Effector memory CD8-positive, alpha-beta T cell (primary cell): Measurements from ENCODE around the gene PRUNE2.

Experiments used
- ATAC-seq: fragments of 150-1000 bp; cut with Tn5 transposase; replicated peaks from 2 replicates; pipeline ENCODE4 v1.10.0; 2021; ENCODE audit warnings: mild to moderate bottlenecking, moderate library complexity
- DNase-seq, 3 experiments: peaks; one replicate each; pipeline ENCODE4 v3.0.0; 2021
- H3K27ac Mint-ChIP-seq, 2 donors: one replicate each; pipeline ENCODE4 v1.8.0; 2022; ENCODE audit warnings: mild to moderate bottlenecking in 2 of 2, mixed read lengths in 2 of 2, moderate library complexity in 2 of 2
- H3K27me3 Mint-ChIP-seq, 2 donors: one replicate each; pipeline ENCODE4 v1.8.0; 2022; ENCODE audit warnings: mixed read lengths in 2 of 2
- H3K36me3 Mint-ChIP-seq: one replicate; pipeline ENCODE4 v1.8.0; 2022; ENCODE audit warnings: mild to moderate bottlenecking, moderate library complexity, mixed read lengths; ENCODE audit not compliant: insufficient read depth
- H3K4me1 Mint-ChIP-seq, 2 donors: one replicate each; pipeline ENCODE4 v1.8.0; 2022; ENCODE audit warnings: low read depth in 2 of 2, mixed read lengths in 2 of 2
- H3K4me3 Mint-ChIP-seq, 2 donors: one replicate each; pipeline ENCODE4 v1.8.0; 2022; ENCODE audit warnings: mild to moderate bottlenecking in 2 of 2, mixed read lengths in 2 of 2, moderate library complexity in 2 of 2
- H3K9me3 Mint-ChIP-seq, 2 donors: one replicate each; pipeline ENCODE4 v1.8.0; 2022; ENCODE audit warnings: mixed read lengths in 2 of 2

The PRUNE2 gene

DNA sequence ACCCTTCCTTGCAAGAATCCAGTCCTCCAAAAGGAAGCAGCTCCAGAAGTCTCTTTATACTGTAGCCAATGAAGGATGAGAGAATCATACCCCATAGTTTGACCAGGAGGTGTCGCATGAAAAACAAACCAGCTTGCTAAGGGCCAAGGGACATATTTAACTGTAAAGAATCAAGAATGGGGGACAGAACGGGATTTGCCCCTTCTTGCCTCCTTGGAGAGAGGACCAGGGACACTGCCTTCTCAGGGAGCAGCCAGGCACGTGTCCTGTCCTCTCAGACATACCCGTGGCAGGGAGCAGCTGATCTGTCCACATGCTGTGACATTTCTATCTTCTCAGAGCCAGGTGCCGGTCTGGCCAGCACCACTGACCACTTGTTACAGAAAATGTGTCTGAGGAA lies 11.7 kb downstream of the PRUNE2 start:
- no peak overlapping the region for H3K4me3 Mint-ChIP-seq
- no peak overlapping the region for H3K27ac Mint-ChIP-seq
- no peaks in the 10 kb centered on the region for H3K36me3 Mint-ChIP-seq
- H3K4me1 Mint-ChIP-seq: no peaks in the 10 kb centered on the region
- DNase-seq: no peak
- ATAC-seq: no peak
- H3K27me3 Mint-ChIP-seq: peaks cover 4 to 9% of the 10 kb centered on the region in 2 donors
- H3K9me3 Mint-ChIP-seq: no peaks in the 10 kb centered on the region

DNA sequence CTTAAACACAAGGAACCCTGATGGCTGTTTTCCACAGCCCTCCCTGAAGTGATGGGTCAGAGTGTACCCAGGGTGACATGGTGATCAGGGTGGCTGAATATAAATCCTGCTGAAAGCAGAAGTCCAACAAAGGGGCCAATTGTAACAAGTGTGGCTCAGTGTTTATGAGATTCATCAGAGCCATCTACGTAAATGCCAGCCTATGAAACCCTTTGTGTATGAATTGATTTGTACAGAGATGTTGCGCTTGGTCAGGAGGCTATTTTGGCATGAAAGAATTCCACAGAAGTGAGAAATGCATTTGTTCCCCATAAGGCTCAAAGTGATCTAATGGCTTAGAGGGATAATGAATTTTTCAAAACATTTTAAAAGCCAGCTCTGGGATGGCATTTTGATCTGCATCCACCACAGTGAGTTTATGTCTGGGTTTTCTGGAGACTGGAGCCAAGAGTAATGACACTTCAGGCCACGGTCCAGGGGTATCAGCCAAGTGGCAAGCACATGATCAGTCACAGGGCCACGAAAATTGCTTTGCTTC lies 12.4 kb downstream of the PRUNE2 start:
- H3K4me1 Mint-ChIP-seq: no peaks in the 10 kb centered on the region
- no peak overlapping the region for H3K27ac Mint-ChIP-seq
- H3K4me3 Mint-ChIP-seq: no peak overlapping the region
- no peaks in the 10 kb centered on the region for H3K9me3 Mint-ChIP-seq
- DNase-seq (no peak), ATAC-seq (no peak)
- H3K36me3 Mint-ChIP-seq: no peaks in the 10 kb centered on the region
- H3K27me3 Mint-ChIP-seq: peaks cover 0 to 7% of the 10 kb centered on the region in 2 donors

DNA sequence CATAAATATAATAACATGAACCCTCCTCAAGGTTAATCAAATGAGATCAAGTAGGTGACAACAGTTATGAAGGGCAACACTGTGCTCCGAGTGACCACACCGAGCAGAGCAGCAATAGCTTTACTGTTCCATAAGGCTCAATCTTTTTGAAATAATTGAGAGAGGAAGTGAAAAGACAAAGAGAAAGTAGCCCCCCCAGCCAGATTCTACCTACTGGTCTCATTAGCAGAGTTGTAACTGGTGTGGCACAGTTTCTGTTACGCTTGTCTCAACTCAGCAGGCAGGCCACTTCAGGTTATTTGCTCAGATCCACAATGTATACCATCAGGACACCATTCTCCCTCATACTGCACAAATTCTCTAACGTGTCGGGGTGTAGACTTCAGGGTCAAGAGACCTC lies 14.0 kb downstream of the PRUNE2 start:
- no peaks in the 10 kb centered on the region for H3K4me1 Mint-ChIP-seq
- DNase-seq (no peak), ATAC-seq (no peak)
- no peak overlapping the region for H3K27ac Mint-ChIP-seq
- no peaks in the 10 kb centered on the region for H3K9me3 Mint-ChIP-seq
- H3K27me3 Mint-ChIP-seq: peaks cover 0 to 7% of the 10 kb centered on the region in 2 donors
- no peak overlapping the region for H3K4me3 Mint-ChIP-seq
- H3K36me3 Mint-ChIP-seq: no peaks in the 10 kb centered on the region

DNA sequence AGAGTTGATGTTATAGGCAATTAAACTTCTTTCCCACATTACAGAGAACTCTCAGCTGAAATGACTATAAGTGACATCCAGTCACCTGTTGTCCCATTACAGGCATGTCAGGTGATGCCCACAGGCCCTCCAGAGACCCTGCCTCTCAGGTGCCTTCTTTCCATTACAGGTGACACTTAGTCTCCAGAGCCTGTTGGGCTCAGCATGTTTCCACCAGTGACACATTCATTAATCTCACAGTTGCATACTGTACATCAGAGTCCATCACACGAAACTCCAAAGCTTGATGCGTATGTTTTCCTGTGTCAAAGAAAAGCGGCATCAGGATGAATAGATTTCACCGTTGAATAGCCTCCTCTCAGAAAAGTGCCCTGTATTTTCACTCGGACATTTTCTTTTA lies 14.6 kb downstream of the PRUNE2 start:
- no peak overlapping the region for H3K27ac Mint-ChIP-seq
- peaks cover 0 to 6% of the 10 kb centered on the region in 2 donors for H3K27me3 Mint-ChIP-seq
- no peaks in the 10 kb centered on the region for H3K36me3 Mint-ChIP-seq
- no peak overlapping the region for H3K4me3 Mint-ChIP-seq
- no peak for DNase-seq
- no peak for ATAC-seq
- H3K9me3 Mint-ChIP-seq: no peaks in the 10 kb centered on the region
- H3K4me1 Mint-ChIP-seq: no peaks in the 10 kb centered on the region

DNA sequence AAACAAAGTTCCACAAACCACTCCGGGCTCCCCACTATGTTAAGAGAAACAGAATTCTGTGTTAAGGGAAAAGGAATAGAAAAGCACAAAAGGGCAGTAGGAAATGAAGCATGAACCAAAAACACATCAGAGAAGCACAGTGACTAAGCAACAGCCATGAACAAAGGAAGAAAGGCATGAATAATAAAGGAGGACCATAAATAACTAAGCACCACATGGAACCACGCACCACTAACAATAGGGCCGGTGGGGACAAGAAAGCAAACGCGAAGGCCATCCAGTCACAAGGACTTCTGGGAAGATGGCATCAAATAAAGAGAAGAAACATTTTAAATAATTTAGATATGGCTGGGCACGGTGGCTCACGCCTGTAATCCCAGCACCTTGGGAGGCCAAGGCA lies 18.0 kb downstream of the PRUNE2 start:
- no peak overlapping the region for H3K4me3 Mint-ChIP-seq
- DNase-seq (no peak), ATAC-seq (no peak)
- no peaks in the 10 kb centered on the region for H3K4me1 Mint-ChIP-seq
- no peak overlapping the region for H3K27ac Mint-ChIP-seq
- H3K27me3 Mint-ChIP-seq: peaks cover 0 to 5% of the 10 kb centered on the region in 2 donors
- H3K9me3 Mint-ChIP-seq: no peaks in the 10 kb centered on the region
- no peaks in the 10 kb centered on the region for H3K36me3 Mint-ChIP-seq

DNA sequence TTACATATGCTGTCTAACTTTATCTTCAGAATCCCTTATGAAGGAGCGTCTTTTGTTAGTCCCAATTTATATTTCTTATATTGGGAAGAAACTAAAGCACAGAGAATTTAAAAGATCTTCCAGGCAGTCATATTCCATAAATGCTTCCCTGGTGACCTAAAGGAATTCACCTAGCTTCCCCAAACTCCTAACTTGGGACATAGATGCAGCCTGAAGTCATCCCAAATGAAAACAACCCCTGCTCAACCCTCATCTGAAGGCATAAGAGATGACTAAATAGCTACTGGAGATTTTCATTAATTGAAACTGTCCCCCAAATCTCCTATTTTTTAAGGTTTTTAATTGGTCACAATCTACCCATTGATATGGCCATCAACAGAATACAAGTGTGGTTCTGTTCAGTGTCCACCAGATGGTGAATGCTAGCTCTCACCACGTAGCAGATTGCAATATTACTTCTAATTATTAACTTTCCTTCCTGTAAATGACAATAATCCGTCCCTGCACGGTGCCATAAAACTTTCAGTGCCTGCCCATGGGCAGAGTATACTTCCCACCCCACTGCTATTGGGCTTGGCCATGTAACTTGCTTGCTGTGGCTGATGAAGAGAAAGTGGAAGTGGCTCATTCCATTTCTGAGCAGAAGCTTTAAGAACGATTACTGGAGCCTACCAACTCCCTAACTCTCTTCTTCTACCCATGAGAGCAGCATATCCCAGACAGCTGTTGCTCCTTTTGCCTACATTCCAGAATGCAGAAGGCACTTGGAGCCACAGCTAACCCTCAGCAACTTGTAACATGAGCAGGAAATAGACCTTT lies 18.7 kb downstream of the PRUNE2 start:
- DNase-seq: no peak
- H3K36me3 Mint-ChIP-seq: no peaks in the 10 kb centered on the region
- no peak overlapping the region for H3K27ac Mint-ChIP-seq
- no peak for ATAC-seq
- H3K4me3 Mint-ChIP-seq: no peak overlapping the region
- peaks cover 0 to 5% of the 10 kb centered on the region in 2 donors for H3K27me3 Mint-ChIP-seq
- no peaks in the 10 kb centered on the region for H3K9me3 Mint-ChIP-seq
- H3K4me1 Mint-ChIP-seq: no peaks in the 10 kb centered on the region

DNA sequence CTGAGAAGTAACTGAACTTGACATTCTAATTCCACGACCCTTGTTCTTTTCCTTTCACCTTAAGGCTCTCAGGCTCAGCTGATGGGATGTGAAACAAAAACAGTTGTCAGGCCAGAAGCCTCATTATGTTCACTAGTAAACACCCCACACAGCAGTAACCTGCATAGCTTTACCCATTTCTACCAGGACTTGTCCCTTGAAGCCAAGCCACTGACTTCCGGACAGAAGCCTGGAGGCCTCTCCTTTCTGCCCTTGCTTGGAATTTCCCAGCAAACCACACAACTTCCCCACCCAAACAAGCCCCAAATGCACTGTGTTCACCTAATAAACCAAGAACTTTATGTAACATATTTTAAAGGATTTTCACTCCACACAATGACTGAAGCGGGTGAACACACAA lies 19.6 kb downstream of the PRUNE2 start:
- DNase-seq (no peak), ATAC-seq (no peak)
- no peaks in the 10 kb centered on the region for H3K4me1 Mint-ChIP-seq
- H3K9me3 Mint-ChIP-seq: no peaks in the 10 kb centered on the region
- no peaks in the 10 kb centered on the region for H3K36me3 Mint-ChIP-seq
- H3K4me3 Mint-ChIP-seq: no peak overlapping the region
- H3K27me3 Mint-ChIP-seq: peaks cover 0 to 5% of the 10 kb centered on the region in 2 donors
- H3K27ac Mint-ChIP-seq: no peak overlapping the region

DNA sequence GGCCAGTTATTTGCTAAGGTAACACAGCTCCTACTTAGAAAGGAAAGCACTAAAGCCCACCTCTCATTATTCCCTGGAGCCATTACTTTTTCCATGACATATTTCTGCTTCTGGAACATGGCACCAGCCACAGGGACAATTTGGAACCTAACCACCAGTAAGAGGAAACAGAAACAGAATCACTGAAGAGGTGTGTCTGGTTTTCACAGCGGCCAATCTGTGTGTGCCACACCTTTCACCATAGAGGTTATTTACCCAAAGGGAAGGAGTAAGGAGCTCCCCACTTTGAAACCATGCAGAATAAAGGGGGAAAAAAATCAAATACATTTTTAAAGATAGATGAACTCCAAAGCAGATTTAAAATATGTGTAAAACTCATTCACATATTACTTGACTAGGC lies 21.1 kb downstream of the PRUNE2 start:
- H3K4me1 Mint-ChIP-seq: no peaks in the 10 kb centered on the region
- H3K27me3 Mint-ChIP-seq: peaks cover 0 to 5% of the 10 kb centered on the region in 2 donors
- DNase-seq (no peak), ATAC-seq (no peak)
- H3K27ac Mint-ChIP-seq: no peak overlapping the region
- no peaks in the 10 kb centered on the region for H3K9me3 Mint-ChIP-seq
- no peaks in the 10 kb centered on the region for H3K36me3 Mint-ChIP-seq
- no peak overlapping the region for H3K4me3 Mint-ChIP-seq

DNA sequence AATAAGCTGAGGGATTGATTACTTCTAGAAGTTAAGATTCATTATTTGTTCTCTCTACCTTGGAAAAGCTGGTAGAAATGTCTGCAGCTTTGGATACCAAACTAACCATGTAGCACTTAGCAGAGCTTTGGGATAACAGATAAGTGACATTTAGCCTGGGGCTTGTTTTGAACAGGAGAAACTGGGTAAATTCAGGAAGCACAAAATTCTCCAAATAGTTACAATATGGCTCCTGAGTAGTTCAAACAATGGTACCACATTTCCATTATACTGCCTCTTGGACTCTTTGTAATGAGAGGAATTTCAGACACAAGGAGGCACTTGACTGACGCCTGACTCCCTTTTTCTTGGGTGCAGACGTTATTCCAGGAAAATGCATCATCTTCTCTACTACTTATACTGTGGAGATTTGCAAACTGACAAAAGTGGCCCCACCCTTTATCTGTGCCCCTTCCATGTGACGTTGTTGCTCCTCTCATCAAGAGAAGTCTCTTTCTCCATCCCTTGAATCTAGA lies 22.5 kb downstream of the PRUNE2 start:
- no peak for DNase-seq
- Mint-ChIP-seq H3K27me3 (peaks cover 0 to 5% of the 10 kb centered on the region in 2 donors), H3K27ac (no peak overlapping the region), H3K4me1 (no peaks in the 10 kb centered on the region), H3K9me3 (no peaks in the 10 kb centered on the region), H3K4me3 (no peak overlapping the region), H3K36me3 (no peaks in the 10 kb centered on the region)
- no peak for ATAC-seq

DNA sequence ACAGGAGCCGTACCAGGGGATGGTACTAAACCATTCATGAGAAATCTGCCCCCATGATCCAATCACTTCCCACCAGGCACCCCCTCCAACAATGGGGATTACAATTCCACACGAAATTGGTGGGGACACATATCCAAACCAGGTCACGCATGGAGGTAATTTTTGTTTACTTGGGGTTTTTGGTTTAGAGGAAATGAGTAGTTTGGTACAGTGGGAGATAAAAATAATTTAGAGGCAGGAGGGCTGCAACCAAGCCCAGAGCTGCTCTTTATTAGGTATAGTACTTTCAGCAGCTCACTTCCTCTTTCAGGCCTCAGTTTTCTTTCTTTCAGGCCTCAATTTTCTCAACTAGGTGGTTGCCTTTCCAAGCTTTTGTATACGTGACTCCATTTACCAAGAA lies 23.2 kb downstream of the PRUNE2 start:
- H3K4me1 Mint-ChIP-seq: no peaks in the 10 kb centered on the region
- no peak for DNase-seq
- no peaks in the 10 kb centered on the region for H3K36me3 Mint-ChIP-seq
- ATAC-seq: no peak
- peaks cover 0 to 5% of the 10 kb centered on the region in 2 donors for H3K27me3 Mint-ChIP-seq
- no peak overlapping the region for H3K27ac Mint-ChIP-seq
- H3K4me3 Mint-ChIP-seq: no peak overlapping the region
- H3K9me3 Mint-ChIP-seq: no peaks in the 10 kb centered on the region

DNA sequence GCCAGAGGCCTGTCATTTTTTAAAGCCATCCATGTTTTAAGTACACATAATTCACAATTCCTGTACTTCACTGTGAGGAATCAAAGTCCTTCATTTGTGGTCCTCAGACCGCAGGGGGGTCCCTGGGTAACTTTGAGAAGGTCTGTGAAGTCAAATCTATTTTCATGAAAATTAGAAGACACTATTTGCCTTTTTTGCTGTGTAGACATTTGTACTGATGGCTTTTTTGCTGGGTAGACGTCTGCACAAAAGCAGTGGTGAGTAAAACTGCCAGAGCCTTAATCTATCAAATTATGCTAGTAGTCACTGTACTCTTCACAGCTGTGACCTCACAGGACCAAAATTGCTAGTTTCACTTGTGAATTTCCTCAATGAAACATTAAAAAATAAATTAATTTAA lies 25.7 kb downstream of the PRUNE2 start:
- Mint-ChIP-seq H3K36me3 (no peaks in the 10 kb centered on the region), H3K4me1 (no peaks in the 10 kb centered on the region), H3K9me3 (no peaks in the 10 kb centered on the region), H3K27ac (no peak overlapping the region), H3K27me3 (no peaks in the 10 kb centered on the region), H3K4me3 (no peak overlapping the region)
- ATAC-seq: no peak
- no peak for DNase-seq

DNA sequence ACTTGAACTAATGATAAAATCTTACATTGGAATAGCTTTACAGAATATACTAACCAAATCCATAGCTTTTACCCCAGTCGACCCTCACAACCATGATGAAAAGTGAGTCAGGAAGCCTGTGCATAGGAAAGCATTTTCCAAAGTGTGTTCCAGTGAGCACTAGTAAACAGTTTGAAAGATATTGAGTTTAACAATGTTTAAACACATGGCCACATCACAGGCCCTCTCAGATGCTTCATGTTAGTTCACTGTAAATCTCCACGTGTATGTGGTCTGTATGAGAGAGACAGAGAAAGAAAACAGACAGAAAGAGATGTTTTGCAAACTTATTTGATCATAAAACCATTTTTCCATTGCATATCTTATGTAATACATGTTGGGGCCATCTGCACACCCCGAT lies 27.0 kb downstream of the PRUNE2 start:
- H3K9me3 Mint-ChIP-seq: no peaks in the 10 kb centered on the region
- H3K27me3 Mint-ChIP-seq: no peaks in the 10 kb centered on the region
- no peaks in the 10 kb centered on the region for H3K36me3 Mint-ChIP-seq
- no peak overlapping the region for H3K27ac Mint-ChIP-seq
- H3K4me3 Mint-ChIP-seq: no peak overlapping the region
- ATAC-seq: no peak
- H3K4me1 Mint-ChIP-seq: no peaks in the 10 kb centered on the region
- DNase-seq: no peak

DNA sequence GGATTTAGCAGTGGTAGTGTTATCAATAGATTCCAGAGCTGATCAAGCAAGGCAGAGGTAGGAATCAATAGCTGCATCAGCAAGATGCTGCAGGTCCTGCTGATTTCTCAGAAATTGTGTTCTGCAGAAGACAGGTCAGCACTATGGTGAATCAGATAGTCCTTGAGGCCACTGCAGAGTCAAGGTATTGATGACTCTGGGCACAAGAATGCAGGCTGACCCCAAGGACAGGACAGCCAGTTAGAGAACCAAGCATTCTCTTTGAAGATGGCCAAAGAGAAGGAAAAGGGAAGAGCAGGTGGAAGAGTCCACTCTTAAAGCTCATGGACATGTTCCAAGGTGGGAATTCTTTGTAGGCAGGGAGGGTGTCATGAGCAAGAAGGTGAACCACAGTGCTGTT lies 28.0 kb downstream of the PRUNE2 start:
- Mint-ChIP-seq H3K27ac (no peak overlapping the region), H3K9me3 (no peaks in the 10 kb centered on the region), H3K27me3 (no peaks in the 10 kb centered on the region), H3K4me1 (no peaks in the 10 kb centered on the region), H3K4me3 (no peak overlapping the region), H3K36me3 (no peaks in the 10 kb centered on the region)
- DNase-seq (no peak), ATAC-seq (no peak)

DNA sequence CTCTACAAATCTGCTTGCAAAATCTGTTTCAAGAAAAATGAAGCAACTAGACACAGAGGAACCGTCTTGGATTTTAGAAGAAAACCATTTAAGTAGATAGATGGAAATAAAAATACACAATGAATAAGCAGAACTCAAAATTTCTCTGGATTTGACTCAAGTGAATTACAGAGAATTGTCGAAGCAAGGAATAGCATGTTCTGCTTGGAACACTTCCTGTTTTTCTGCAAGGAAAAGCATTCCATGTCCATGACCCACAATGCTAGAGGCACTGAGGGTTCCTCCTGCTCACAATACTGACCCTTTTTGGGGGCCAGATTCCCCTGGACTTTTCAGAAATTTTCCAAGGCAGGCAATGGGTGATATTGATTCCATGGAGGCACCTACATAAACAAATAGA lies 29.8 kb downstream of the PRUNE2 start:
- H3K9me3 Mint-ChIP-seq: no peaks in the 10 kb centered on the region
- no peak for ATAC-seq
- H3K36me3 Mint-ChIP-seq: no peaks in the 10 kb centered on the region

More for the DNA sequence above, 29.8 kb downstream of the PRUNE2 start:
- H3K27ac Mint-ChIP-seq: no peak overlapping the region
- H3K27me3 Mint-ChIP-seq: no peaks in the 10 kb centered on the region
- DNase-seq: no peak
- no peaks in the 10 kb centered on the region for H3K4me1 Mint-ChIP-seq
- no peak overlapping the region for H3K4me3 Mint-ChIP-seq
